K562 (cell line): ENCODE data around the gene IL1RN. TPM values are rescaled to one million over a fixed set of nuclear protein-coding genes. Genes with fewer than 3 reads are reported as not detected.

Source experiments
- ATAC-seq: fragments of 200-7000 bp; cut with Tn5 transposase; 3 replicates; pipeline ENCODE4 v1.9.1; 2020; ENCODE audit warnings: moderate library complexity
- BruUV-seq: library from RNA; stranded (reverse); fragments of 400-500 nt; replicated peaks from 2 replicates; lab custom pipeline; 2021; lab: Mats Ljungman, UMichigan
- CTCF ChIA-PET: fragments of 300-600 bp; formaldehyde crosslinking; extraction: SDS; loops from one replicate; lab custom pipeline; 2021; ENCODE audit warnings: low intra/inter-chr PET ratio; lab: Yijun Ruan, JAX
- POLR2A ChIA-PET: fragments of 300-600, 350-650 bp; sonication (Branson Sonifier 250); formaldehyde crosslinking; extraction: SDS; loops from one replicate; lab custom pipeline; 2021; ENCODE audit warnings: antibody characterized with exemption, inconsistent platforms; lab: Yijun Ruan, JAX
- DNase-seq, 4 experiments: peaks; one replicate each; pipeline versions ENCODE4 v3.0.0 to v3.0.0-alpha.2; 2011 to 2018; ENCODE audit warnings: low spot score in 3 of 4, mixed read lengths in 3 of 4; ENCODE audit errors: extremely low read depth in 1 of 4
- FAIRE-seq: peaks from 2 replicates; lab custom pipeline; 2011; peaks lifted over from hg19 to GRCh38; lab: Jason Lieb, UNC
- H2AFZ ChIP-seq: 2 replicates; pipeline ENCODE4 v1.6.0; 2011; ENCODE audit warnings: low read depth, low read length, control low read depth, inconsistent platforms
- H3K27ac ChIP-seq: fragments of 200-600 bp; 3 replicates; pipeline ENCODE4 v1.8.0; 2011; ENCODE audit warnings: low read depth, mild to moderate bottlenecking, control low read depth, inconsistent platforms, low read length, moderate library complexity, mixed read lengths; ENCODE audit errors: extremely low read depth
- H3K27me3 ChIP-seq, 2 experiments: fragments of 300-600 bp in 1 of 2; 2 replicates in 1 of 2; 3 replicates in 1 of 2; pipeline versions ENCODE4 v1.6.0 to v1.8.0; 2011; ENCODE audit warnings: inconsistent platforms in 2 of 2, low read length in 2 of 2, mild to moderate bottlenecking in 1 of 2, mixed read lengths in 1 of 2, moderate library complexity in 1 of 2; ENCODE audit not compliant: control insufficient read depth in 2 of 2, insufficient read depth in 2 of 2
- H3K36me3 ChIP-seq: fragments of 300-600 bp; 3 replicates; pipeline ENCODE4 v1.8.0; 2011; ENCODE audit warnings: mild to moderate bottlenecking, low read length, inconsistent platforms; ENCODE audit not compliant: control insufficient read depth, insufficient read depth
- H3K4me1 ChIP-seq, 2 experiments: fragments of 200-600 bp in 1 of 2; replicated peaks in 1 of 2; 2 replicates in 1 of 2; 3 replicates in 1 of 2; pipeline versions ENCODE4 v1.5.1 to v1.8.0; 2011; ENCODE audit warnings: inconsistent platforms in 2 of 2, low read length in 2 of 2, mild to moderate bottlenecking in 1 of 2, mixed read lengths in 1 of 2, moderate library complexity in 1 of 2; ENCODE audit not compliant: control insufficient read depth in 2 of 2, insufficient read depth in 2 of 2
- H3K4me2 ChIP-seq: 2 replicates; pipeline ENCODE4 v1.6.1; 2011; ENCODE audit warnings: low read length, control low read depth, inconsistent platforms, mixed read lengths; ENCODE audit not compliant: insufficient read depth
- H3K4me3 ChIP-seq: fragments of 200-600 bp; sonication (generic), shearing (Covaris generic); 2 replicates; pipeline ENCODE4 v1.5.1; 2016; ENCODE audit warnings: control low read depth, inconsistent platforms
- H3K79me2 ChIP-seq: fragments of 200-600 bp; 3 replicates; pipeline ENCODE4 v1.8.0; 2011; ENCODE audit warnings: low read length, inconsistent platforms; ENCODE audit not compliant: control insufficient read depth, insufficient read depth
- H3K9ac ChIP-seq, 2 experiments: 2 replicates each; pipeline versions ENCODE4 v1.6.0 to v1.6.1; 2011; ENCODE audit warnings: low read depth in 2 of 2, low read length in 2 of 2, control low read depth in 1 of 2, inconsistent platforms in 1 of 2, mild to moderate bottlenecking in 1 of 2, mixed read lengths in 1 of 2; ENCODE audit not compliant: insufficient read depth in 1 of 2
- H3K9me1 ChIP-seq: one replicate; pipeline ENCODE4 v1.6.0; 2011; ENCODE audit warnings: inconsistent platforms, mild to moderate bottlenecking, low read length, moderate library complexity; ENCODE audit not compliant: control insufficient read depth, insufficient read depth
- H3K9me3 ChIP-seq: replicated peaks from 2 replicates; pipeline ENCODE4 v1.5.1; 2011; ENCODE audit warnings: low read depth, low read length, inconsistent platforms; ENCODE audit not compliant: control insufficient read depth, insufficient read depth
- H4K20me1 ChIP-seq: replicated peaks from 2 replicates; pipeline ENCODE4 v1.6.1; 2011; ENCODE audit warnings: low read length, inconsistent platforms, mixed read lengths; ENCODE audit not compliant: control insufficient read depth, insufficient read depth
- E2F1 ChIP-seq: sonication (generic); formaldehyde crosslinking; IDR thresholded peaks from 2 replicates; pipeline ENCODE4 v1.8.1; 2023; ENCODE audit warnings: mild to moderate bottlenecking, missing genetic modification reagents, moderate library complexity
- HMG20B ChIP-seq: fragments of 250-450 bp; sonication (Bioruptor Pico); IDR thresholded peaks from 2 replicates; pipeline ENCODE4 v1.5.0; 2021; ENCODE audit warnings: mild to moderate bottlenecking
- LARP7 ChIP-seq: fragments of 450-650 bp; IDR thresholded peaks from 2 replicates; pipeline ENCODE4 v1.6.1; 2016
- NCOA4 ChIP-seq: fragments of 450-650 bp; IDR thresholded peaks from 2 replicates; pipeline ENCODE4 v1.6.1; 2018; ENCODE audit warnings: mild to moderate bottlenecking; ENCODE audit not compliant: partially characterized antibody
- SETDB1 ChIP-seq: IDR thresholded peaks from one replicate; pipeline ENCODE4 v1.6.1; 2012; ENCODE audit warnings: low read length, control low read depth, inconsistent platforms
- SMARCB1 ChIP-seq: IDR thresholded peaks from 2 replicates; pipeline ENCODE4 v1.6.1; 2011; ENCODE audit warnings: improper control_type of control experiment, low read depth; ENCODE audit not compliant: insufficient read length
- ZNF583 ChIP-seq: fragments of 250-450 bp; sonication (Bioruptor Pico); IDR thresholded peaks from 2 replicates; pipeline ENCODE4 v1.4.0; 2020
- WGBS: fragments of 100-300 bp; shearing (Covaris generic); methylation state at CpG from one replicate; pipeline ENCODE4 v1.1.6; 2016; ENCODE audit warnings: low coverage, mixed read lengths; ENCODE audit not compliant: insufficient coverage; ENCODE audit errors: missing lambda C conversion rate; 5-methylcytosine and 5-hydroxymethylcytosine counted together
- in situ Hi-C: fragments of 300-500 bp; cut with MboI; formaldehyde crosslinking; loops from 4 replicates; pipeline ENCODE4 v1.15.0; 2018; ENCODE audit warnings: inconsistent platforms, mixed read lengths
- intact Hi-C: fragments of 100-400 bp; cut with micrococcal nuclease; formaldehyde crosslinking; loops from 2 replicates; pipeline ENCODE4 v1.14.2; 2022
- polyA plus RNA-seq, 8 experiments: library from polyadenylated mRNA; depleted of rRNA in 4 of 8; stranded (reverse) in 5 of 8; unstranded in 3 of 8; fragments of >200 nt; fragmentation: Nextera tagmentation in 2 of 8; fragmentation: Illumina TruSeq in 1 of 8; extraction: Ambion mirVana in 2 of 8; extraction: Trizol in 1 of 8; gene quantifications; 2 replicates each; pipeline versions ENCODE4 v1.2.1 to v1.2.3, GENCODE V29; 2011 to 2014; ENCODE audit warnings: inconsistent platforms in 1 of 8, missing spikeins in 1 of 8
- total RNA-seq, 7 experiments: library from RNA; depleted of rRNA in 6 of 7; stranded (reverse); fragments of >200 nt in 6 of 7; fragmentation: Illumina TruSeq in 2 of 7; extraction: Trizol in 2 of 7; gene quantifications; 2 replicates each; pipeline versions ENCODE4 v1.2.1 to v1.2.3, GENCODE V29; 2011 to 2021; ENCODE audit warnings: low replicate concordance in 1 of 7
- TF ChIP-seq, protein P1 (sequence below): sonication (generic); formaldehyde crosslinking; IDR thresholded peaks from 2 replicates; pipeline ENCODE4 v1.5.0; 2020; ENCODE audit warnings: missing genetic modification reagents

IL1RN gene
- total and polyA plus RNA-seq, 9 of the 15 experiments (the other 6 are each of a cell fraction or from before 2014, with no cell fraction given) = 0.13 TPM; not detected in 8

DNA sequence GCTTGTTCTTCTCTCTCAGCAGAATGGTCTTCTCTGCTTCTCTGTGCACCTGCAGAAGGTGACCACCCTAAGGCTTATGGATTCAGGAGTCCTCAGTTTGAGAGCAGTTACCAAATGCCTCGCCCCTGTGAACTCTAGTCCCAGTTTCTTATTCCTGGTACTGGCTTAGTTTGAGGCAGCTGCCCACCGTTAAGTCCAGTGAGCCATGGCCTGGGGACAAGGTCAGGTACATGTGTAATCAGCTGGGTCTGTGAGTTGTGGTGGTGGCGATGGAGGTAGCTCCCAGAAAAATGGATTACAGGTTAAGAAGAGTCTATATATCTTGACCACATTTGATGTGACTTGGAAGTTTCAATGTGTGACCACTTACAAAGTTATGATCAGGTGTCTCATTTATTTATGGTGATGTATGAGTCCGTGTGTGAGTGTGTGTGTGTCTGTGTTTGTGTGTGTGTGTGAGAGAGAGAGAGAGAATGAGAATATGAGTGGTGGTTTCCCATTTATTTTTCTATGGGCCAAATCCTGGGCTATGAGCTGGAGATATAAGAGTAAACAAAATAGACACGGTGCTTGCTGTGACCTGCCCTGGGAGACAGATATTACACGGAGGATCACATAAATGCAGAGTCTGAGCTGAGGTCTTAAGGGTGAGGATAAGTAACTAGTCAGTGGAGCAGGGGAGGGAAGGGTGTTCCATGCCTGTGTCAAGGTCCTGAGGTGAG is 13.0 kb upstream of the IL1RN start:
- Histone ChIP-seq H3K9ac (no peak overlapping the region), H3K27ac (no peak overlapping the region), H2AFZ (no peak overlapping the region; the same call in 1 of the 2 replicates)
- WGBS = 3% methylated on average over 6 of the region's 6 CpGs
- no peak for DNase-seq
- TF ChIP-seq SETDB1 (no peak), E2F1 (CRISPR knock-in tag) (no peak), HMG20B (CRISPR knock-in tag) (no peak), LARP7 (no peak), SMARCB1 (no peak), NCOA4 (no peak), ZNF583 (CRISPR knock-in tag) (no peak)
- TF ChIP-seq, protein P1, sequence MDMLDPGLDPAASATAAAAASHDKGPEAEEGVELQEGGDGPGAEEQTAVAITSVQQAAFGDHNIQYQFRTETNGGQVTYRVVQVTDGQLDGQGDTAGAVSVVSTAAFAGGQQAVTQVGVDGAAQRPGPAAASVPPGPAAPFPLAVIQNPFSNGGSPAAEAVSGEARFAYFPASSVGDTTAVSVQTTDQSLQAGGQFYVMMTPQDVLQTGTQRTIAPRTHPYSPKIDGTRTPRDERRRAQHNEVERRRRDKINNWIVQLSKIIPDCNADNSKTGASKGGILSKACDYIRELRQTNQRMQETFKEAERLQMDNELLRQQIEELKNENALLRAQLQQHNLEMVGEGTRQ (CRISPR knock-in tag) = no peak
- TF ChIP-seq, all 486 proteins: peak for 0
- H3K4me1 ChIP-seq = peaks cover 4 to 12% of the 10 kb centered on the region in 2 experiments; a peak in 4 of 5 replicates
- in situ Hi-C loops = no loop called here
- FAIRE-seq (no peak), ATAC-seq (no peak)
- no peaks in the 10 kb centered on the region for H3K9me3 ChIP-seq
- ChIA-PET CTCF (no interaction called here), POLR2A (interaction anchor here (0.6 to 1.3 kb wide), 2 partner anchors 10 to 155 kb away, joined by 3 to 5 read pairs; no protein-coding TSS in a partner anchor)
- no peaks in the 10 kb centered on the region for H3K79me2 ChIP-seq
- no peaks in the 10 kb centered on the region for H3K36me3 ChIP-seq
- H4K20me1 ChIP-seq = no peaks in the 10 kb centered on the region
- no TSS peak for BruUV-seq
- H3K27me3 ChIP-seq = peaks cover 0 to 6% of the 10 kb centered on the region in 2 experiments; a peak in 3 of 5 replicates
- no peaks in the 10 kb centered on the region for H3K9me1 ChIP-seq
- intact Hi-C loops = no loop called here
- H3K4me3 ChIP-seq = no peak overlapping the region
- no peak overlapping the region for H3K4me2 ChIP-seq
